ENCODE data around the gene FNDC10.

FNDC10 gene

GRCh38 chr1:1548591-1548990, 51.3 kb downstream of the FNDC10 start:
- no peak for DNase-seq (ENCODE audit: low read depth in 3 of 3)

Data from stimulated activated CD4-positive, alpha-beta T cell treated with anti-CD3 and anti-CD28 coated beads, TNF-alpha, amount 100 ng/mL, for 4 hours (primary cell).